IMR-90 (cell line): ENCODE measurements around the gene EML4. TPM values are rescaled to one million over a fixed set of nuclear protein-coding genes. Genes with fewer than 3 reads are reported as not detected.

Source experiments
- ATAC-seq: fragments of 200-7000 bp; cut with Tn5 transposase; 2 replicates; pipeline ENCODE4 v1.9.1; 2020; ENCODE audit warnings: low read depth, mild to moderate bottlenecking, moderate library complexity
- BruUV-seq: library from RNA; stranded (reverse); fragments of 400-500 nt; replicated peaks from 2 replicates; lab custom pipeline; 2021; lab: Mats Ljungman, UMichigan
- CTCF ChIA-PET: fragments of 300-600 bp; formaldehyde crosslinking; extraction: SDS; loops from one replicate; lab custom pipeline; 2021; ENCODE audit warnings: antibody characterized with exemption; lab: Yijun Ruan, JAX
- POLR2A ChIA-PET: fragments of 300-600 bp; sonication (Branson Sonifier 250); formaldehyde crosslinking; loops from one replicate; lab custom pipeline; 2022; ENCODE audit warnings: antibody characterized with exemption; ENCODE audit not compliant: unreplicated experiment; lab: Charles Lee
- DNase-seq: peaks from one replicate; pipeline ENCODE4 v3.0.0; 2013
- H2AFZ ChIP-seq: replicated peaks from 2 replicates; pipeline ENCODE3; 2013; ENCODE audit warnings: low read length, mild to moderate bottlenecking; ENCODE audit not compliant: poor library complexity
- H2AK5ac ChIP-seq: 2 replicates; pipeline ENCODE4 v1.6.1; 2013; ENCODE audit warnings: low read depth, low read length, inconsistent platforms
- H2AK9ac ChIP-seq: replicated peaks from 2 replicates; pipeline ENCODE3; 2013; ENCODE audit warnings: mild to moderate bottlenecking, low read depth, low read length, moderate library complexity; ENCODE audit not compliant: poor library complexity
- H2BK120ac ChIP-seq: 2 replicates; pipeline ENCODE4 v1.6.1; 2013; ENCODE audit warnings: low read depth, low read length, inconsistent platforms
- H2BK15ac ChIP-seq: 3 replicates; pipeline ENCODE4 v1.6.1; 2013; ENCODE audit warnings: low read depth, low read length, inconsistent platforms
- H2BK20ac ChIP-seq: 2 replicates; pipeline ENCODE4 v1.6.1; 2013; ENCODE audit warnings: low read depth, mild to moderate bottlenecking, inconsistent platforms, low read length, moderate library complexity
- H2BK5ac ChIP-seq: 2 replicates; pipeline ENCODE4 v1.6.1; 2013; ENCODE audit warnings: mild to moderate bottlenecking, low read depth, low read length, inconsistent platforms; ENCODE audit not compliant: poor library complexity, severe bottlenecking
- H3K14ac ChIP-seq: replicated peaks from 2 replicates; pipeline ENCODE4 v1.6.1; 2013; ENCODE audit warnings: low read depth, low read length, inconsistent platforms
- H3K18ac ChIP-seq: 2 replicates; pipeline ENCODE4 v1.6.1; 2013; ENCODE audit warnings: low read depth, low read length, control low read depth
- H3K23ac ChIP-seq: 2 replicates; pipeline ENCODE4 v1.6.1; 2013; ENCODE audit warnings: low read depth, low read length, inconsistent platforms
- H3K27ac ChIP-seq: 2 replicates; pipeline ENCODE4 v1.5.1; 2013; ENCODE audit warnings: mild to moderate bottlenecking, control low read depth, low read length; ENCODE audit not compliant: insufficient read depth
- H3K27me3 ChIP-seq: 2 replicates; pipeline ENCODE4 v1.6.1; 2013; ENCODE audit warnings: low read length; ENCODE audit not compliant: control insufficient read depth, insufficient read depth
- H3K36me3 ChIP-seq: 2 replicates; pipeline ENCODE4 v1.6.1; 2013; ENCODE audit warnings: low read length, mixed read lengths; ENCODE audit not compliant: control insufficient read depth, insufficient read depth
- H3K4ac ChIP-seq: 2 replicates; pipeline ENCODE4 v1.6.1; 2013; ENCODE audit warnings: low read depth, low read length, inconsistent platforms
- H3K4me1 ChIP-seq: 2 replicates; pipeline ENCODE4 v1.6.1; 2013; ENCODE audit warnings: low read length, mixed read lengths; ENCODE audit not compliant: control insufficient read depth, insufficient read depth
- H3K4me2 ChIP-seq: 2 replicates; pipeline ENCODE4 v1.6.1; 2013; ENCODE audit warnings: low read depth, mild to moderate bottlenecking, control low read depth, low read length, moderate library complexity
- H3K4me3 ChIP-seq: 2 replicates; pipeline ENCODE4 v1.5.1; 2013; ENCODE audit warnings: low read depth, mild to moderate bottlenecking, control low read depth, low read length, moderate library complexity; ENCODE audit not compliant: insufficient read depth
- H3K56ac ChIP-seq: 2 replicates; pipeline ENCODE4 v1.6.1; 2013; ENCODE audit warnings: low read length, inconsistent platforms; ENCODE audit not compliant: insufficient read depth; ENCODE audit errors: extremely low read depth
- H3K79me1 ChIP-seq, 2 experiments: 2 replicates each; pipeline ENCODE4 v1.6.1; 2013; ENCODE audit warnings: low read length in 2 of 2, inconsistent platforms in 1 of 2, low read depth in 1 of 2
- H3K9ac ChIP-seq: 2 replicates; pipeline ENCODE4 v1.6.1; 2013; ENCODE audit warnings: low read depth, low read length, control low read depth
- H3K9me1 ChIP-seq: 2 replicates; pipeline ENCODE4 v1.6.1; 2013; ENCODE audit warnings: low read length, inconsistent platforms; ENCODE audit not compliant: insufficient read depth
- H3K9me3 ChIP-seq: 2 replicates; pipeline ENCODE4 v1.6.1; 2013; ENCODE audit warnings: low read length; ENCODE audit not compliant: control insufficient read depth, insufficient read depth
- H4K20me1 ChIP-seq: 2 replicates; pipeline ENCODE4 v1.6.1; 2013; ENCODE audit warnings: low read length, inconsistent platforms; ENCODE audit not compliant: insufficient read depth
- H4K5ac ChIP-seq: 2 replicates; pipeline ENCODE4 v1.6.1; 2013; ENCODE audit warnings: mild to moderate bottlenecking, low read depth, low read length, control low read depth
- H4K8ac ChIP-seq, 2 experiments: 2 replicates each; pipeline ENCODE4 v1.6.1; 2013; ENCODE audit warnings: low read depth in 2 of 2, low read length in 2 of 2, control low read depth in 1 of 2, inconsistent platforms in 1 of 2
- H4K91ac ChIP-seq: 2 replicates; pipeline ENCODE4 v1.6.1; 2013; ENCODE audit warnings: low read depth, low read length, inconsistent platforms; ENCODE audit not compliant: insufficient read depth
- CEBPB ChIP-seq: IDR thresholded peaks from 2 replicates; pipeline ENCODE4 v1.6.1; 2012; ENCODE audit warnings: low read depth, low read length, improper control_type of control experiment
- POLR2A ChIP-seq: IDR thresholded peaks from 2 replicates; pipeline ENCODE4 v1.6.1; 2012; ENCODE audit warnings: mild to moderate bottlenecking, low read depth, low read length
- WGBS, 2 experiments: methylation state at CpG; one replicate each; pipeline versions ENCODE4 v1.1.5 to v1.1.7; 2013; ENCODE audit warnings: missing lambda C conversion rate in 2 of 2; ENCODE audit not compliant: insufficient read length in 1 of 2; ENCODE audit errors: extremely low coverage in 2 of 2; 5-methylcytosine and 5-hydroxymethylcytosine counted together
- dilution Hi-C: fragments of 300-500 bp; cut with HindIII; formaldehyde crosslinking; loops from one replicate; pipeline ENCODE4 v1.14.3; 2018; ENCODE audit warnings: low sequenced_read_pairs; ENCODE audit not compliant: unreplicated experiment
- in situ Hi-C: fragments of 300-500 bp; cut with MboI; formaldehyde crosslinking; loops from 3 replicates; pipeline ENCODE4 v1.14.3; 2019; ENCODE audit warnings: low sequenced_read_pairs, inconsistent platforms, mixed read lengths
- intact Hi-C: fragments of 100-400 bp; cut with micrococcal nuclease; formaldehyde crosslinking; loops from 2 replicates; pipeline ENCODE4 v1.10.0; 2022
- polyA plus RNA-seq, 3 experiments: library from polyadenylated mRNA; depleted of rRNA; stranded (reverse); fragments of >200 nt; gene quantifications; 2 replicates each; pipeline ENCODE4 v1.2.3, GENCODE V29; 2012; ENCODE audit warnings: low replicate concordance in 1 of 3
- total RNA-seq: library from RNA; depleted of rRNA; stranded (reverse); fragments of >200 nt; gene quantifications from 2 replicates; pipeline ENCODE4 v1.2.3, GENCODE V29; 2012
- TF ChIP-seq, protein P1 (sequence below): conservative IDR thresholded peaks from 2 replicates; pipeline ENCODE4 v1.5.1; 2012; ENCODE audit warnings: mild to moderate bottlenecking, low read depth, low read length, improper control_type of control experiment

EML4 gene
- total and polyA plus RNA-seq, 2 of the 4 experiments (the other 2 are of a cell fraction): 29.7 to 73.7 TPM

DNA sequence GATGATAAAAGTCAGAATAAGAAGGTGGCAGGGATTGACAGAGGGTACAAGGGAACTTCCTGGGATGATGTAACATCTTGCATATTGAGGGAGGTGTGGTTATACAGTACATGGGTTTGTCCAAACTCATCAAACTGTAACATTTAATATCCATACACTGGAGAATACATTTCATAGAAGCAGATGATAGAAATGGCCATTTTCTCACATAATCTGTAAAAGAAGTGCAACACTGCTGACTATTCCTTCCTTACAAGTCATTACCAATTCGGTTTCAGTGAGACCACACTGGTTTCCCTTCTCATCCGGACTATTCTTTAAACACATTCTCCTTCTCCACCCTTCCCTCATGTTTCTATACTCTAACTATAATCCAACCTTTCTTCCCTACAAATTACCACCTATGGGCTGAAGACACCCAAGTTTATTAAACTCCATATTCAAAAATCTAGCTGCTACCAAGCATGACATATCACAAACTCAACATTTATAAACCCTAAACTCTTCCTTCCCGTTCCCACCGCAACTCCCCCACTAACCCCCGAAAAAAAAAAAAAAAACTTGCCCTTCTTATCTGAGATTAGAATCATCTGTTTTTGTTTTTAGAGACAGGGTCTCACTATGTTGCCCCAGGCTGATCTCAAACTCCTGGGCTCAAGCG is 190.3 kb downstream of the EML4 start:
- BruUV-seq: no TSS peak
- peaks cover 10% of the 10 kb centered on the region for H3K9me1 ChIP-seq
- intact Hi-C loops: no loop called here
- dilution Hi-C loops: no loop called here
- no peak for TF ChIP-seq POLR2A
- TF ChIP-seq, protein P1, sequence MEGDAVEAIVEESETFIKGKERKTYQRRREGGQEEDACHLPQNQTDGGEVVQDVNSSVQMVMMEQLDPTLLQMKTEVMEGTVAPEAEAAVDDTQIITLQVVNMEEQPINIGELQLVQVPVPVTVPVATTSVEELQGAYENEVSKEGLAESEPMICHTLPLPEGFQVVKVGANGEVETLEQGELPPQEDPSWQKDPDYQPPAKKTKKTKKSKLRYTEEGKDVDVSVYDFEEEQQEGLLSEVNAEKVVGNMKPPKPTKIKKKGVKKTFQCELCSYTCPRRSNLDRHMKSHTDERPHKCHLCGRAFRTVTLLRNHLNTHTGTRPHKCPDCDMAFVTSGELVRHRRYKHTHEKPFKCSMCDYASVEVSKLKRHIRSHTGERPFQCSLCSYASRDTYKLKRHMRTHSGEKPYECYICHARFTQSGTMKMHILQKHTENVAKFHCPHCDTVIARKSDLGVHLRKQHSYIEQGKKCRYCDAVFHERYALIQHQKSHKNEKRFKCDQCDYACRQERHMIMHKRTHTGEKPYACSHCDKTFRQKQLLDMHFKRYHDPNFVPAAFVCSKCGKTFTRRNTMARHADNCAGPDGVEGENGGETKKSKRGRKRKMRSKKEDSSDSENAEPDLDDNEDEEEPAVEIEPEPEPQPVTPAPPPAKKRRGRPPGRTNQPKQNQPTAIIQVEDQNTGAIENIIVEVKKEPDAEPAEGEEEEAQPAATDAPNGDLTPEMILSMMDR: no peak
- peak; percentile 58; the same call in 1 of the 2 replicates for TF ChIP-seq CEBPB
- no peak overlapping the region for H2BK5ac ChIP-seq
- peak overlapping the region; percentile 99 for H3K4me2 ChIP-seq
- no peak overlapping the region for H3K56ac ChIP-seq
- H4K8ac ChIP-seq: peak overlapping the region in 1 of 2 experiments; percentile 89; a peak in 1 of 4 replicates
- no peak overlapping the region for H2BK120ac ChIP-seq
- POLR2A ChIA-PET: no interaction called here
- peak overlapping the region; percentile 41; the same call in 1 of the 2 replicates for H3K27ac ChIP-seq
- H4K20me1 ChIP-seq: peaks cover 47% of the 10 kb centered on the region
- H2BK20ac ChIP-seq: no peak overlapping the region
- peak; percentile 17 for DNase-seq
- H3K23ac ChIP-seq: no peak overlapping the region
- peaks cover 4% of the 10 kb centered on the region for H3K4me1 ChIP-seq
- peak overlapping the region; percentile 92 for H3K9ac ChIP-seq
- peak overlapping the region; percentile 41; the same call in 1 of the 2 replicates for H3K4ac ChIP-seq
- H2AK5ac ChIP-seq: peak overlapping the region; percentile 22; the same call in 1 of the 2 replicates
- H3K79me1 ChIP-seq: peaks cover 11 to 50% of the 10 kb centered on the region in 2 experiments
- H3K9me3 ChIP-seq: no peaks in the 10 kb centered on the region
- H3K18ac ChIP-seq: no peak overlapping the region
- WGBS, 2 experiments: 71 to 94% methylated on average over 3 of the region's 6 CpGs
- H3K4me3 ChIP-seq: peak overlapping the region; percentile 86
- CTCF ChIA-PET: no interaction called here
- H3K36me3 ChIP-seq: 0 out of 2 replicates have a peak, but pooled peaks cover 1% of the 10 kb centered on the region
- no peak overlapping the region for H2BK15ac ChIP-seq
- peak overlapping the region; percentile 26; the same call in 1 of the 2 replicates for H4K91ac ChIP-seq
- in situ Hi-C loops: no loop called here
- ATAC-seq: no peak
- no peak overlapping the region for H2AFZ ChIP-seq
- H2AK9ac ChIP-seq: no peak overlapping the region
- 0 out of 2 replicates have a peak overlapping the region, but pooled peaks have one; percentile 23 for H3K14ac ChIP-seq
- H4K5ac ChIP-seq: no peak overlapping the region
- H3K27me3 ChIP-seq: no peaks in the 10 kb centered on the region; the same call in none of the 2 replicates
